Breast epithelium (tissue), 3 donors: ENCODE data around the gene KRT8.

Experiments used
- POLR2AphosphoS5 ChIP-seq, 3 donors: sonication (generic); formaldehyde crosslinking; IDR thresholded peaks; one replicate each; pipeline ENCODE4 v1.6.1; 2017; ENCODE audit warnings: antibody characterized with exemption in 3 of 3
- TF ChIP-seq, protein P1 (sequence below), 3 donors: fragments of 450-650 bp; IDR thresholded peaks; one replicate each; pipeline ENCODE4 v1.5.1; 2016 to 2017; ENCODE audit warnings: antibody characterized with exemption in 3 of 3, mild to moderate bottlenecking in 3 of 3, moderate library complexity in 3 of 3

DNA sequence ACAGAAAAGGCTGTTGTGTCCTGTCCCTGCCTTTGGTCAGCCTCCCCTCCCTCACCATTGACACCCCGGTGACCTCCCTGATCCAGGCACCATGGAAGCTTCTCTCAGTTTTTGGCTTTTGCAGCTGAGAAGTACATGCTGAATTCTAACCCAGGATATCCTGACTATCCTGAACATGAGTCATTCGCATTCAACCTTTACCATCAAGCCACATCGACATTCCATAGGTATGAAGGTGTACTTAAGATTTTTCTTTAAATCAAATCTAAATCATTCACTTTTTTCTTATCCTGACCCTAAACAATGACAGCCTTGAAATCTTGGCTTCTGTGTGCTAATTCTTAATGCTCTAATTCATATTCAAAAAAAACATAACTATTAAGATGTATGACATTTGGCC, 47.4 kb downstream of the KRT8 start:
- TF ChIP-seq, protein P1, sequence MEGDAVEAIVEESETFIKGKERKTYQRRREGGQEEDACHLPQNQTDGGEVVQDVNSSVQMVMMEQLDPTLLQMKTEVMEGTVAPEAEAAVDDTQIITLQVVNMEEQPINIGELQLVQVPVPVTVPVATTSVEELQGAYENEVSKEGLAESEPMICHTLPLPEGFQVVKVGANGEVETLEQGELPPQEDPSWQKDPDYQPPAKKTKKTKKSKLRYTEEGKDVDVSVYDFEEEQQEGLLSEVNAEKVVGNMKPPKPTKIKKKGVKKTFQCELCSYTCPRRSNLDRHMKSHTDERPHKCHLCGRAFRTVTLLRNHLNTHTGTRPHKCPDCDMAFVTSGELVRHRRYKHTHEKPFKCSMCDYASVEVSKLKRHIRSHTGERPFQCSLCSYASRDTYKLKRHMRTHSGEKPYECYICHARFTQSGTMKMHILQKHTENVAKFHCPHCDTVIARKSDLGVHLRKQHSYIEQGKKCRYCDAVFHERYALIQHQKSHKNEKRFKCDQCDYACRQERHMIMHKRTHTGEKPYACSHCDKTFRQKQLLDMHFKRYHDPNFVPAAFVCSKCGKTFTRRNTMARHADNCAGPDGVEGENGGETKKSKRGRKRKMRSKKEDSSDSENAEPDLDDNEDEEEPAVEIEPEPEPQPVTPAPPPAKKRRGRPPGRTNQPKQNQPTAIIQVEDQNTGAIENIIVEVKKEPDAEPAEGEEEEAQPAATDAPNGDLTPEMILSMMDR (IDR thresholded peaks at IDR 0.05): no peak
- TF ChIP-seq POLR2AphosphoS5 (IDR thresholded peaks at IDR 0.05): no peak
